HG03439 (cell line): ENCODE measurements around the gene CPAMD8.
"Not testable (repeated sequence)": the region's sequence is repeated elsewhere in the genome, so short reads cannot be mapped to it uniquely, and the experiment has no call there.

ENCODE experiments used
- ATAC-seq: cut with Tn5 transposase; IDR thresholded peaks from one replicate; pipeline ENCODE4 v1.9.1; 2021; ENCODE audit warnings: mild to moderate bottlenecking, moderate library complexity; ENCODE audit not compliant: unreplicated experiment

The CPAMD8 gene

DNA sequence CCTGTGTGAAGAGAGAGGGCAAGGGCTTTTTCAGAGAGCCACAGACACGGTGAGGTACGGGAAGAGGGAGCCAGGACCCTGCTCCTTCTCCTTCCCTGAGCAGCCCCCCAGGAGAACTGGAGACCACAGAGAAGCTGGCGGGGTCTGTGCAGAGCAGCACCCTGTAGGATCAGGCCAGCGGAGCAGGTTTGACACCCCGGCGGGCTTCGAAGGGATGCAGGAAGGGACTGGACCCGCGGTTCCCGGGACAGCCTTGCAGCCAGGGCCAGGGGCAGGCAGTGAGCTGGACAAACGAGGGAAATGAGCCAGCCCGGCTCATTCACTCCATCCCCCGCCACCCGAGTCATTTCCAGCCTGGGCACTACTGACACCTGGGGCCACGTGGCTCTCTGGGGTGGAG is 22.2 kb downstream of the CPAMD8 start:
- no peak for ATAC-seq

DNA sequence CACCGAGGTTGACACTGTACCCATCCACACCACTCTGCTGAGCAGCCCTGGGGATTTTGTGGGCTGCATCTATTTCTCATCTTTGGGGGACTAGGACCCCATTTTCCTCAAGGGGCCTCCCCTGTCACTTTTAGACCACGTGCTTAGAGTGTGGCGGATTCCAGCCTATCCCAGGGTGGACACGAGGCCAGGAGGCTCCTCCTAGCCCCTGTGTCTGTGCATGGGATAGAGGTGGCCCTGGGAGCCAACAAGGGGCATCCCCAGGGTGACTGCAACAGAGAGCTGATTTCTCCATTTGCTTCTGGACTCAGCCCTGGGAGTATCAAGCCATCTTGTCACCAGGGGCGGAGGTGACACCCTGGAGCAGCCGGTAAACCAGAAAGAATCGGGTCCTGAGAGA is 24.2 kb downstream of the CPAMD8 start:
- ATAC-seq, result no peak

DNA sequence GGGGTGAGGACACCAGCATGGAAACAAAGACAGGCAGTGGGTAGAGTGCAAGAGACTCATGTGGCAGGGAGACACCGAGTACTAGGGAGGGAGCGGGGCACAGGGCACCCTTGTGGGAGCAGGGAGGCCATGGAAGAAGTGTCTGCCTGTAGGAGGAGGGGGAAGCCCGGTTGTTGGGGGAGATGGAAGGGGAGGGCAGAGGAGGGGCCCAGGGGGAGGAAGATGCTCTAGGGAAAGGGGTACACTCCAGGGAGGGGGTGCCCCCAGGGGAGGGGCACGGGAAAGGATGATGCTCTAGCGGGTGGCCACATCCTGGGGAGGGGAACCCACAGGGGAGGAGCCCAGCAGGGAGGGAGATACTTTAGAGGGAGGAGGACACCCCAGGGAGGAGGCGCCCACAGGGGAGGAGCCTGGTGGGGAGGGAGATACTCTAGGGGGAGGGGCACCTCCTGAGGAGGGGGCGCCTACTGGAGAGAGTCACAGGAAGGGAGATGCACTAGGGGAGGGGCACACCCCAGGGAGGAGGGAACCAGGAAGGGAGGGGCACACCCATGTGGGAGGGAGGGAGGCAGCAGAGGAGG is 24.9 kb downstream of the CPAMD8 start:
- ATAC-seq, result no peak

DNA sequence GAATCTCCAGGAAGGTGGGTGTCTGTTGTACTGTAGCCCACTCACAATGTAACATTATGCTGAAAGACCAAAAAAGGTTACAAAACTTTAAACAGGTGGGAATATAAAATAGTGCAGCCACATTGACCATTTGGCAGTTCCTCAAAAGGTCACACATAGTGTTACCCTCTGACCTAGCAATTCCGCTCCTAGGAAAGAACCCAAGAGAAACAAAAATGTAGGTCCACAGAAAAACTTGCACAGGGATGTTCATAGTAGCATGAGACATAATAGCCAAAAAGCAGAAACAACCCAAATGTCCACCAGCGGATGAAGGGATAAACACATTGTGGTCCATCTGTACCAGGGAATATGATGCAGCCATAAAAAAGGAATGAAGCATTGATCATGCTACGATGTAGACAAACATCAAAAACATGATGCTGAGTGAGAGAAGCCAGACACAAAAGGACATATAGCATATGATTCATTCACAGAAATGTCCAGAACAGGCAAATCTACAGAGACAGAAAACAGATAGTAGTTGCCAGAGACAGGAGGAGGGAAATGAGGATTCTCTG is 27.9 kb downstream of the CPAMD8 start:
- ATAC-seq, result no peak

DNA sequence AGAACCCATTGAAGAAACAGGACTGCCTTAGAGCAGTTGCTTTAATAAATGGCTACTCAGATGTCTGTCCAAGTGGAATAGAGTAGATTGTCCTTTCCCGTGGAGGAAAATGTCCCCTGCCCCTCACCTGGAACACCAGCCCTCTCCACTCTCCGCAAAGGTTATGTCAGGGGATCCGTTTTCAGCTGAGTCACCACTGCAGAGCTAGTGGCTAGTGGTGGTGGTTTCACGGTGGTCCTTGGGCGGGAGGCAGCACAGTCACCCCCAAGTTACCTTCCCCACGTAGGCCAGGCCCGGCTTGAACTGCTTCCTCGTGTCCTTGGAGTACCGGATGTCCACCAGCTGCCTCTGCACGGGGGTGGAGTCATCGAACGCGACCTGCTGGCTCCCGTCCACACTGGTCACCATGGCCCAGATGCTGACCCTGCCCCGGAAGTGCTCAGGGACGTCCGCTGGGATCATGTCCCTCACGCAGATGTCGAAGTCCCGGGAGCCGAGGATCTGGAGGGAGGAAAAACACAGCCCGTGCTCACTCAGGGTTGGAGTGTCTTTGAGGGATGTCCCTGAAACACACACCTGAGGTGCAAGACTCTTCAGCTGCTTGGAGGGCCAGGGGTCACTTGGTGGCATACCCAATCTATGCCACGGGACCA is 29.6 kb downstream of the CPAMD8 start:
- not testable (repeated sequence) for ATAC-seq

DNA sequence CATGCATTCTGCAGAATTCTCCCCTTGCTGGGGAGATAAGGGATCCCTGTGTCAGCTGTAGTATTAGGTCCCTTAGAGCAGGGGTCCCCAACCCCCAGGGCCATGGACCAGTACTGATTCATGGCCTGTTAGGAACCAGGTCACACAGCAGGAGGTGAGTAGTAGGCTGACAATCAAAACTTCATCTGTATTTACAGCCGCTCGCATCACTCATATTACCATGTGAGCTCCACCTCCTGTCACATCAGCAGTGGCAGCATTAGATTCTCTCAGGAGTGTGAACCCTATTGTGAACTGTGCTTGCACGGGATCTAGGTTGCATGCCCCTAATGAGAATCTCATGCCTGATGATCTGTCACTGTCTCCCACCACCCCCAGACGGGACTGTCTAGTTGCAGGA is 37.9 kb downstream of the CPAMD8 start:
- no peak for ATAC-seq

DNA sequence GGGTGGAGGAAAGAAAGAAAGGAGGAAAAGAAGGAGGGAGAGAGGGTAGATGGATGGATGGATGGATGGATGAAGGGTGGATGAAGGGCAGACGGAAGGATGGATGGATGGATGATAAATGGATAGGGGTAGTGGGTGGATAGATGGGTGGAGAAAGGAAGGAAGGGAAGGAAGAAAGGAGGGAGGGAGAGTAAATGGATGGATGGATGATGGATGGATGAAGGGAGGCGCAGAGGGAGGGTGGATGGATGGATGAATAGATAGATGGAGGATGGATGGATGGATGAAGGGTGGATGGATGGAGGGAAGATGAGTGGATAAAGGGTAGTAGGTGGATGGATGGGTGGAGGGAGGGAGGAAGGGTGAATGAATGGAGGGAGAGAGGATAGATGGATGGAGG is 41.2 kb downstream of the CPAMD8 start:
- ATAC-seq, result no peak

DNA sequence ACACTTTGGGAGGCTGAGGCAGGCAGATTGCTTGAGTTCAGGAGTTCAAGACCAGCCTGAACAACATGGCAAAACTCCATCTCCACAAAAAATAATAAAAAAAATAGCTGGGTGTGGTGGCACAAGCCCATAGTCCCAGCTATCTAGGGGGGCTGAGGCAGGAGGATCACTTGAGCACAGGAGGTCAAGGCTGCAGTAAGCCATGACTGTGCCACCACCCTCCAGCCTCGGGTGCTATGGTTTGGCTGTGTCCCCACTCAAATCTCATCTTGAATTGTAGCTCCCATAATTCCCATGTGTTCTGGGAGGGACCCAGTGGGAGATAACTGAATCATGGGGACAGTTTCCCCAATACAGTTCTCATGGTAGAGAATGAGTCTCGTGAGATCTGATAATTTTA is 44.0 kb downstream of the CPAMD8 start:
- not testable (repeated sequence) for ATAC-seq

DNA sequence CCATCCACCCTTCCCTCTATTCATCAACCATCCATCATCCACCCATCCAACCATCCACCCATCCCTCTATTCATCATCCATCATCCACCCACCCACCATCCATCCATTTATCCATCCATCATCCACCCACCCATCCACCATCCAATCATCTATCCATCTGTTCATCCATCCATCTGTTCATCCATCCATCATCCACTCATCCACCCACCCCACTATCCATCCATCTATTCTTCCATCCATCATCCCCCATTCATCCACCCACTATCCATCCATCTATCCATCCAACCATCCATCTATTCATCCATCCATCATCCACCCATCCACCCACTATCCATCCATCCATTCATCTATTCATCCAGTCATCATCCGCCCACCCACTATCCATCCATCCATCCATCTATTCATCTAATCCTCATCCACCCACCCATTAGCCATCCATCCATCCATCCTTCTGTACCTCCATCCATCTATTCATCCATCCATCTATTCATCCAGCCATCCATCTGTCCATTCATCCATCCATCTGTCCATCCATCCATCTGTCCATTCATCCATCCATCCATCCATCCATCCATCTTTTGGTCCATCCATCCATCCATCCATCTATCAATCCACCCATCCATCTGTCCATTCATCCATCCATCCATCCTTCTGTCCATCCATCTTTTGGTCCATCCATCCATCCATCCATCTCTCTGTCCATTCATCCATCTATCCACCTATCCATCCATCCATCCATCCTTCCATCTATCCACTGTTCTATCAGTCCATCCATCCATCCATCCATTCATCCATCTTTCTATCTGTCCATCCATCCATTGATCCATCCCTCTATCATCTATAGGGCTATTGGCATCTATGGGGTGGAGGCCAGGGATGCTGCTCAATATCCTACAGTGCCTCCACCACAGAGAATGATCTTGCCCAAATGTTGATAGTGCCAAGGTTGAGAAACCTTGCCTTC is 47.5 kb downstream of the CPAMD8 start:
- ATAC-seq, result no peak

DNA sequence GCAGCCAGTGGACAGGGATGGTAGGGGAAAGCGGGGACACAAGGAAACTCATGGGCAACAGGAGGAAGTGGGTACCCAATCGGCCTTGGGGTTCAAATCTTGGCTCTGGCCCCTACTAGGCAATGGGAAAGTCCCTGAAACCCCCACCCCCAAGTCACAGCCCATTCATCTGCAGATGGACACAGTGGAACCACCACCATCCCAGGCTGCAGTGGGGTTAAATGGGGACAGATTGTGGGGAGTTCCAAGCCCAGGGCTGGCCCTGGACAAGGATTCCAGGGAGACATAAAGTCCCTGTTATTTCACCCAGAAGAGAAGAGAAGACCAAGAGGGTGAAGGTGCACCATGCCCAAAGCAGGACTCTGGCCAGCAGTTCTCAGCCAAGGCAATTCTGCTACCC is 48.5 kb downstream of the CPAMD8 start:
- ATAC-seq, result no peak

DNA sequence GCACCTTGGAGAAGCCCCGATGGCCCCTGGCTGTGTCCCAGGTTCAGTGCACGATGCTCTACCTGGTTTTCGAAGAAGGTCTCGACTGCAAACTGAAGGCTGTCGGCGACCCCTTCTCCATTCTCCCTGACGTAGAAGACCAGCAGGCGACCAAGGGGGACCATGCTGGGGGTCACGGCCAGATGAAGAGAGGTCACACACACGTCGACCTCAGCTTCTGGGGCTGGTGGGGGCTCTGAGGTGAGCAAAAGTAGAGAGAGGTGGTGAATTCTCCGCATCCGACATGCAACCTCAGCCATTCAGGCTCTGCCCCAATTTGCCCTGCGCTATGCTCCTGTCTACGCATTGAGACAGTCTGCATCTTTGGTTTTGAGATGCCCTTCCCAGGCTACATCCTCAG is 49.3 kb downstream of the CPAMD8 start:
- ATAC-seq, result no peak

DNA sequence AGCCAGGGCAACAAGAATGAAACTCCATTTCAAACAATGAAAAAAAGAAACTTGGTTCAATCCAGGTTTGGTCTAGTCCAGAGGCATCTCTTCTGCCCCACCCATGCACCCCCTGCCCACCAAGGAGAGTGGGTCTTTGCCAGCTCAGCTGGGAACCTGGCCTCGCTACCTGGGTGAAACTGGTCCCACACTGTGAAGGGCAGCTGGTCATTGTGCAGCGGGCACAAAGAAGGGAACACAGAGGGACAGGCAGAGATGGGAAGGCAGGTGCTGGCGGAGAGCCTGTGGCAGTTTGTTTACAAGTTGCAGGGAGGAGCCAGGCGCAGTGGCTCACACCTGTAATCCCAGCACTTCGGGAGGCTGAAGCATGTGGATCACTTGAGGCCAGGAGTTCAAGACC is 50.2 kb downstream of the CPAMD8 start:
- no peak for ATAC-seq

DNA sequence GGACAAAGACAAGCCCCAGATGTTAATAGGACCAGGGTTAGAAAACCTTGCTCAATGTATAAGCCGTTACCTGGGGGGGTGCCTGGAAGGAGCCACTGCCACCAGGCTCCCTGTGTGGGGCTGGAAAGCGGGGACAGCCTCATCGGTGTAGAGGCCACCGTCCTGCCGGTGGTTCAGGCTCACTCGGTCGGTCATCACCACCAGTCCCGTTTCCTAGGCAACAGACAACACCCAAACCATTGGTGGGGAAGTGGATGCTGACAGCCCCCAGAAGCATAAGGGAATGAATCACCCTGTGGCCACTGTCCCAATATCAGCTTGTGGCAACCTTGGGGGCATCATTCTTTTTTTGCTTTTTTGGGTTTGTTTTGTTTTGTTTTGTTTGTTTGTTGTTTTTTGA is 55.8 kb downstream of the CPAMD8 start:
- ATAC-seq, result no peak

DNA sequence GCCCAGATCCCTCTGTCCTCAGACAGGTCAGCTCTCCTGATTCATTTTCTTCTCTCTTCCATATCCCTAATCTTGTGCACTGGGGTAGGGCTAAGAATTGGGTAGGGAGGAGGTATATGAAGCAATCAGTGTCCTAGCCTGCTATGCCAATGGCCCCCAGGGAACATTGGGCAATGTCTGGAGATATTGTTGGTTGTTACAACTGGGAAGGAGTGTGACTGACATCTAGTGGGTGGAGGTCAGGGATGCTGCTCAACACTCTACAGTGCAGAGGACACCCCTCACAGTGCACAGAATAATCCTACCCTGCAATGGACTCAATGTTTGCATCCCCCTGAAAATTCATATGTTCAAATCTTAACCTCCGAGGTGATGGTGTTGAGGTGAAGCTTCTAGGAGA is 57.5 kb downstream of the CPAMD8 start:
- ATAC-seq, result no peak

DNA sequence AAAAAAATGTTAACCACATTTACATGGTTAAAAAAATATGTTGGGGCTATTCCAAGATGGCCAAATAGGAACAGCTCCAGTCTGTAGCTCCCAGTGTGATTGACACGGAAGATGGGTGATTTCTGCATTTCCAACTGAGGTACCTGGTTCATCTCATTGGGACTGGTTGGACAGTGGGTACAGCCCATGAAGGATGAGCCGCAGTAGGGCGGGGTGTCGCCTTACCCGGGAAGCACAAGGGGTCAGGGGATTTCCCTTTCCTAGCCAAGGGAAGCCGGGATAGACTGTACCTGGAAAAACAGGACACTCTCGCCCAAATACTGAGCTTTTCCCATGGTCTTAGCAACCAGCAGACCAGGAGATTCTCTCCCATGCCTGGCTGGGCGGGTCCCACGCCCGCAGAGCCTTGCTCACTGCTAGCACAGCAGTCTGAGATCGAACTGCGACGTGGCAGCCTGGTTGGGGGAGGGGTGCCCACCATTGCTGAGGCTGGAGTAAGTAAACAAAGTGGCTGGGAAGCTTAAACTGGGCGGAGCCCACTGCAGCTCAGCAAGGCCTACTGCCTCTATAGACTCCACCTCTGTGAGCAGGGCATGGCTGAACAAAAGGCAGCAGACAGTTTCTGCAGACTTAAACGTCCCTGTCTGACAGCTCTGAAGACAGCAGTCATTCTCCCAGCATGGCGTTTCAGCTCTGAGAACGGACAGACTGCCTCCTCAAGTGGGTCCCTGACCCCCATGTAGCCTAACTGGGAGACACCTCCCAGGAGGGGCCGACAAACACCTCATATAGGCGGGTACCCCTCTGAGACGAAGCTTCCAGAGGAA is 65.4 kb downstream of the CPAMD8 start:
- not testable (repeated sequence) for ATAC-seq

DNA sequence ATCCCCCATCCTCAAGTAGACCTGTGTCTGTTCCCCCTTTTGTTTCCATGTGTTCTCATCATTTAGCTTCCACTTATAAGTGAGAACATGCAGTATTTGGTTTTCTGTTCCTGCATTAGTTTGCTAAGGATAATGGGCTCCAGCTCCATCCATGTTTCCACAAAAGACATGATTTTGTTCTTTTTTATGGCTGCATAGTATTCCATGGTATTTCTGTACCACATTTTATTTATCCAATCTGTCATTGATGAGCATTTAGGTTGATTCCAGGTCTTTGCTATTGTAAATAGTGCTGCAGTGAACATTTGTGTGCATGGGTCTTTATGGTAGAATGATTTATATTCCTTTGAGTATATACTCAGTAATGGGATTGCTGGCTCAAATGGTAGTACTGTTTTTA is 68.3 kb downstream of the CPAMD8 start:
- not testable (repeated sequence) for ATAC-seq

DNA sequence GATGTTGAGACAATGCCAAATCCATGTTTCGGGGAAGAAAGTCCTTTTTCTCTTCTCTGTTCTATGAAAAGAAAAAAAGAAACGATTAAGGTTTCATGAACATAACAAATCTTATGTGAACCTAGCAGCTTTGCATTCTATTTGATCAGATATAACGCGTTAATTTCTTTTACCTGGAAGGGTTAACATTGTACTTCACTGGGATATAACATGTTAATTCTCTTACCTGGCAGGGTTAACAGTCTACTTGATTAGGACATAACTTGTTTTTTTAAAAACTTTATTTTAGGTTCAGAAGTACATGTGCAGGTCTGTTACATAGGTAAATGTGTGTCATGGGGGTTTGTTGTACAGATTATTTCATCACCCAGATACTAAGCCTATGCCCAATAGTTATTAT is 68.8 kb downstream of the CPAMD8 start:
- no peak for ATAC-seq

DNA sequence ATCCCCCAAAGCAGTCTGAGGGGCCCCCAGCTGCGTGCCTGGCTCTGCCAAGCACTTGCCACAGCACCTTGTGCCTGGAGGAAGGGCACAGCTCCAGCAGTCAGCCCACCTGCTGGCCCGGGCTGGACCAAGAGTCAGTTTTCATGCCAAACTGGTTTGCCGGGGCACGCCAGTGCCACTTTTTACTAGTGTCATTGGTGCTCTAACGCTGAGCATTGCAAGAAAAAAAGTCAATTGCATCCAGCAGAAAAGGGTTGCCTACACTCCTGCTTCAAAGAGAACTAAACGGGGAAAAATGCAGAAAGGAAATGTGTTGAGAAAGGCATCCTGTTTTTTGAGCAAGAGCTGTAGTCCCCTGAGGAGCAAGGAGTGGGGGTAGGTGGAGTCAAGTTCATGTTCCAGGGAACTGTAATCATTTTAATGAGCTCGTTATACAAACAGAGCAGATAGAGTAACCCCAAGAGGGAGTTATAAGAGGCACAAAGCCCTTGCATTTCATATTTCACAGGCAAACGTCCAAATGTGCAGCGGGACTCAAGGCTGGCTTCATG is 69.4 kb downstream of the CPAMD8 start:
- no peak for ATAC-seq

DNA sequence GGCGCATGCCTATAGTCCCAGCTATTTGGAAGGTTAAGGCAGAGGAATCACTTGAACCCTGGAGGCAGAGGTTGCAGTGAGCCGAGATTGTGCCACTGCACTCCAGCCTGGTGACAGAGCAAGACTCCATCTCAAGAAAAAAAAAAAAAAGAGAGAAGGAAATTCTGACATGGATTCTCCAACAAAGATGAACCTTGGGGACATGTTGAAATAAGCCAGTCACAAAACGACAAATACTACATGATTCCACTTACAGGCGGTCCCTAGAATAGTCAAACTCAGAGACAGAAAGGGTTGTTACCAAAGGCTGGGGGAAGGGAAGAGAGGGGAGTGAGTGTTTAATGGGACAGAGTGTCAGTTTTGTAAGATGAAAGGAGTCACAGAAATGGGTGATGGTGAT is 71.4 kb downstream of the CPAMD8 start:
- no peak for ATAC-seq

DNA sequence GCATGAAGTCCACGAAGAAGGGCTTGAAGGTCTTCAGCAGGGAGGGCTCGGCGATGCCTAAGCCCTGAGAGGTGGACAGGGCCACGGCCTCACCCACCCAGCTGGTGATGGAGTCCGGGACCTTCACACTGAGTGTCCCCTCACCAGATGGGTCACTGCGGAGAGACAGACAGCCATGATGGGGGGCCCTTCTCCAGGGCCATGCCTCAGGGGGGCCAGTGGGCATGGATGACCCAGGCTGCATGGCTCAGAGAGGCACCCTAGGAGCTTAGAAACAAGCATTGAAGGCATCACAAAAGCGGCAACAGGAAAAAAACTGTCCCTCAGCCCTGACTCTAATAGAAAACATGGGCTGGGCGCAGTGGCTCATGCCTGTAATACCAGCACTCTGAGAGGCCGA is 74.6 kb downstream of the CPAMD8 start:
- no peak for ATAC-seq
